Measurements from ENCODE around the gene MORN3. TPM values are rescaled to one million over a fixed set of nuclear protein-coding genes. Genes with fewer than 3 reads are reported as not detected.
A peak's percentile ranks its signal among the peaks of the same experiment; 100 is the strongest.

MORN3 gene
- total and polyA plus RNA-seq, 9 of the 15 experiments (the other 6 are each of a cell fraction or from before 2014, with no cell fraction given): 0.09 to 0.27 (median 0.20) TPM

DNA sequence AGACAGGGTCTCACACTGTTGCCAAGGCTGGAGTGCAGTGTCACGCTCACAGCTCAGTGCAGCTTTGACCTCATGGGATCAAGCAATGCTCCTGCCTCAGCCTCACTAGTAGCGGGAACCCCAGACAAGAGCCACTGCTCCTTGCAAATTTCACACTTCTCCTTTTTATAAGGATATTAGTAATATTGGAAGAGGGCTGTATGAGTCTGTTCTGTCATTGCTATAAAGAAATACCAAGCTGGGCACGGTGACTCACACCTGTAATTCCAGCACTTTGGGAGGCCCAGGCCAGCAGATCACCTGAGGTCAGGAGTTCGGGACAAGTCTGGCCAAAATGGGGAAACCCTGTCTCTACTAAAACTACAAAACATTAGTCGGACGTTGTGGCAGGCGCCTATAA, 56.0 kb downstream of the MORN3 start:
- Histone ChIP-seq H3K9me3 (replicated peaks; ENCODE audit: control insufficient read depth, insufficient read depth, low read depth, low read length) (no peaks in the 10 kb centered on the region), H3K36me3 (ENCODE audit: control insufficient read depth, insufficient read depth, low read length) (no peaks in the 10 kb centered on the region), H3K4me1 (replicated peaks in 1 of 2; ENCODE audit: control insufficient read depth in 2 of 2, insufficient read depth in 2 of 2, low read length in 2 of 2) (peaks cover 0 to 6% of the 10 kb centered on the region in 2 experiments; a peak in 2 of 5 replicates), H3K9ac (ENCODE audit: insufficient read depth in 1 of 2, low read depth in 2 of 2, low read length in 2 of 2) (peak overlapping the region in 1 of 2 experiments; percentile 64; a peak in 2 of 4 replicates), H2AFZ (ENCODE audit: low read depth, low read length) (no peak overlapping the region), H3K79me2 (ENCODE audit: control insufficient read depth, insufficient read depth, low read length) (no peaks in the 10 kb centered on the region), H3K4me3 (no peak overlapping the region), H3K9me1 (ENCODE audit: control insufficient read depth, insufficient read depth, low read length) (no peaks in the 10 kb centered on the region), H3K4me2 (ENCODE audit: insufficient read depth, low read length) (no peak overlapping the region), H3K27me3 (ENCODE audit: control insufficient read depth in 2 of 2, insufficient read depth in 2 of 2, low read length in 2 of 2) (no peaks in the 10 kb centered on the region), H4K20me1 (replicated peaks; ENCODE audit: control insufficient read depth, insufficient read depth, low read length) (no peaks in the 10 kb centered on the region), H3K27ac (ENCODE audit: extremely low read depth, low read depth, low read length) (no peak overlapping the region)
- in situ Hi-C loops (cut with MboI) (no loop called here), intact Hi-C loops (cut with micrococcal nuclease) (no loop called here)
- FAIRE-seq: no peak
- ATAC-seq: no peak
- 68% methylated on average over 7 of the region's 7 CpGs for WGBS (ENCODE audit: insufficient coverage, low coverage, missing lambda C conversion rate)
- DNase-seq (ENCODE audit: extremely low read depth in 1 of 4, low spot score in 3 of 4): no peak
- TF ChIP-seq, protein P1, sequence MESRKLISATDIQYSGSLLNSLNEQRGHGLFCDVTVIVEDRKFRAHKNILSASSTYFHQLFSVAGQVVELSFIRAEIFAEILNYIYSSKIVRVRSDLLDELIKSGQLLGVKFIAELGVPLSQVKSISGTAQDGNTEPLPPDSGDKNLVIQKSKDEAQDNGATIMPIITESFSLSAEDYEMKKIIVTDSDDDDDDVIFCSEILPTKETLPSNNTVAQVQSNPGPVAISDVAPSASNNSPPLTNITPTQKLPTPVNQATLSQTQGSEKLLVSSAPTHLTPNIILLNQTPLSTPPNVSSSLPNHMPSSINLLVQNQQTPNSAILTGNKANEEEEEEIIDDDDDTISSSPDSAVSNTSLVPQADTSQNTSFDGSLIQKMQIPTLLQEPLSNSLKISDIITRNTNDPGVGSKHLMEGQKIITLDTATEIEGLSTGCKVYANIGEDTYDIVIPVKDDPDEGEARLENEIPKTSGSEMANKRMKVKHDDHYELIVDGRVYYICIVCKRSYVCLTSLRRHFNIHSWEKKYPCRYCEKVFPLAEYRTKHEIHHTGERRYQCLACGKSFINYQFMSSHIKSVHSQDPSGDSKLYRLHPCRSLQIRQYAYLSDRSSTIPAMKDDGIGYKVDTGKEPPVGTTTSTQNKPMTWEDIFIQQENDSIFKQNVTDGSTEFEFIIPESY (CRISPR knock-in tag; IDR thresholded peaks at IDR 0.05): peak; percentile 33; the same call in 1 of the 2 replicates
- TF ChIP-seq SPI1 (IDR thresholded peaks at IDR 0.05; ENCODE audit: borderline replicate concordance, low read depth, low read length) (0 out of 2 replicates have a peak, but pooled peaks have one; percentile 10), GATAD2A (IDR thresholded peaks at IDR 0.05) (no peak)
- ChIA-PET CTCF (ENCODE audit: low intra/inter-chr PET ratio) (no interaction called here), POLR2A (no interaction called here)
- BruUV-seq (replicated peaks): no TSS peak

DNA sequence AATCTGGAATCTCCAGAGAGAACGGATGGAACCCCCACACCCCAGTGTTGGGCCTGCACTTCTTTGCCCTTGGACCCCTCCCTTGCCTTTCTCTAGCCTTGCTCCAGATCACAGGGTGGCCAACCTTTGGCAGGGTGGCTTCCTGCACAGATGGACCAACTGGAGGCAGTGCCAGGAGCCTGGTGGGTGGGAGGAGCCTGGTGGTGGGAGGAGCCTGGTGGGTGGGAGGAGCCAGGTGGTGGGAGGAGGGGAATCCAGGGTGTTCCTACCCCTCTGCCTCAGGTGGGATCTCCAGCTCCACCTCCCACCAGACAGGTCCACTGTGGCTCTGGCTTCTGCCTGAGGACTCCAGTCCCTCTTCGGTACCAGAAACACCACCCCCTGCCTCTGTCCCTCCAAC, 58.1 kb downstream of the MORN3 start:
- ChIA-PET CTCF (ENCODE audit: low intra/inter-chr PET ratio) (no interaction called here), POLR2A (interaction anchor here (0.8 to 2.4 kb wide), 4 partner anchors 9 to 32 kb away, joined by 3 to 5 read pairs (median 4); partner anchors contain the start of gene ORAI1)
- H3K9me1 ChIP-seq (ENCODE audit: control insufficient read depth, insufficient read depth, low read length): no peaks in the 10 kb centered on the region
- peak overlapping the region; percentile 67; the same call in 1 of the 2 replicates for H2AFZ ChIP-seq (ENCODE audit: low read depth, low read length)
- H3K79me2 ChIP-seq (ENCODE audit: control insufficient read depth, insufficient read depth, low read length): no peaks in the 10 kb centered on the region
- WGBS (ENCODE audit: insufficient coverage, low coverage, missing lambda C conversion rate): 67% methylated on average over 2 of the region's 2 CpGs
- DNase-seq (ENCODE audit: extremely low read depth in 1 of 4, low spot score in 3 of 4) (peak in 3 of 4 experiments; percentile 65 to 84 (median 79)), FAIRE-seq (no peak), ATAC-seq (peak; percentile 94)
- no peaks in the 10 kb centered on the region for H3K36me3 ChIP-seq (ENCODE audit: control insufficient read depth, insufficient read depth, low read length)
- in situ Hi-C loops (cut with MboI): no loop called here
- no peaks in the 10 kb centered on the region for H3K9me3 ChIP-seq (replicated peaks; ENCODE audit: control insufficient read depth, insufficient read depth, low read depth, low read length)
- no TSS peak for BruUV-seq (replicated peaks)
- H4K20me1 ChIP-seq (replicated peaks; ENCODE audit: control insufficient read depth, insufficient read depth, low read length): no peaks in the 10 kb centered on the region
- no peaks in the 10 kb centered on the region; a peak in 1 of 5 replicates for H3K27me3 ChIP-seq (ENCODE audit: control insufficient read depth in 2 of 2, insufficient read depth in 2 of 2, low read length in 2 of 2)
- no peak overlapping the region for H3K4me2 ChIP-seq (ENCODE audit: insufficient read depth, low read length)
- no peak overlapping the region; the same call in 2 of the 3 replicates for H3K27ac ChIP-seq (ENCODE audit: extremely low read depth, low read depth, low read length)
- intact Hi-C loops (cut with micrococcal nuclease): no loop called here
- H3K4me3 ChIP-seq: no peak overlapping the region
- H3K4me1 ChIP-seq (replicated peaks in 1 of 2; ENCODE audit: control insufficient read depth in 2 of 2, insufficient read depth in 2 of 2, low read length in 2 of 2): peaks cover 0 to 6% of the 10 kb centered on the region in 2 experiments; a peak in 2 of 5 replicates
- H3K9ac ChIP-seq (ENCODE audit: insufficient read depth in 1 of 2, low read depth in 2 of 2, low read length in 2 of 2): 0 out of 4 replicates have a peak overlapping the region, but pooled peaks of 1 of the 2 experiments have one; percentile 54
- TF ChIP-seq CTCF (IDR thresholded peaks at IDR 0.05 in 2 of 3, conservative IDR thresholded peaks at IDR 0.05 in 1 of 3; ENCODE audit: insufficient read depth in 2 of 3, low read depth in 1 of 3, low read length in 3 of 3): no peak
- TF ChIP-seq HINFP (tag; conservative IDR thresholded peaks at IDR 0.05; ENCODE audit: low read depth): no peak
- TF ChIP-seq, protein P2, sequence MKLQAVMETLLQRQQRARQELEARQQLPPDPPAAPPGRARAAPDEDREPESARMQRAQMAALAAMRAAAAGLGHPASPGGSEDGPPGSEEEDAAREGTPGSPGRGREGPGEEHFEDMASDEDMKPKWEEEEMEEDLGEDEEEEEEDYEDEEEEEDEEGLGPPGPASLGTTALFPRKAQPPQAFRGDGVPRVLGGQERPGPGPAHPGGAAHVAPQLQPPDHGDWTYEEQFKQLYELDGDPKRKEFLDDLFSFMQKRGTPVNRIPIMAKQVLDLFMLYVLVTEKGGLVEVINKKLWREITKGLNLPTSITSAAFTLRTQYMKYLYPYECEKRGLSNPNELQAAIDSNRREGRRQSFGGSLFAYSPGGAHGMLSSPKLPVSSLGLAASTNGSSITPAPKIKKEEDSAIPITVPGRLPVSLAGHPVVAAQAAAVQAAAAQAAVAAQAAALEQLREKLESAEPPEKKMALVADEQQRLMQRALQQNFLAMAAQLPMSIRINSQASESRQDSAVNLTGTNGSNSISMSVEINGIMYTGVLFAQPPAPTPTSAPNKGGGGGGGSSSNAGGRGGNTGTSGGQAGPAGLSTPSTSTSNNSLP (IDR thresholded peaks at IDR 0.05; ENCODE audit: borderline replicate concordance, low read depth, low read length): no peak
- no peak for TF ChIP-seq ELF2 (CRISPR knock-in tag; IDR thresholded peaks at IDR 0.05)
